ENCODE measurements around the gene CGB8.

DNA sequence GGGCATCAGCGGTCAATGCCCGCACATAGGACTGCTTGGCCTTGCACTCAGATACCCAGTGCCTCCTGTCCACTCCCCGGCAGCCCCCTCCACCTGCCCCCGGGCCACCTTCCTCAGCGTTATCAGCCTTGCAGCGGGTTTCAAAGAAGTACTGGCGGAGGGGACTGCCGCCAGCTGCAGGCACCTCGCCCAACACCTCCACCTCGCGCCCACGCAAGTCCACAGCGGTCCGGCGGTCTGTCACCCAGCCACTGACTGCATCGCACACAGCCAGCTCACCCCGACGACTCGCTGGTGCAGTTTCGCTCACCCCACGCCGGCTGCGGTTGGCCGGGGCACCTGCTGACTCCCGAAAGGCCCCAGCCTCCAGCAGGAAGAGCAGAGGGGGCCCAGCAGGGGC lies 12.5 kb upstream of the CGB8 start:
- TF ChIP-seq L3MBTL2 (conservative IDR thresholded peaks at IDR 0.05) (no peak), SP1 (IDR thresholded peaks at IDR 0.05) (no peak), SUZ12 (IDR thresholded peaks at IDR 0.05) (no peak), FOXM1 (IDR thresholded peaks at IDR 0.05; ENCODE audit: borderline replicate concordance) (no peak)

Measured in HEK293T (cell line).